HepG2 (cell line): Measurements from ENCODE around the gene YWHAB. TPM values are rescaled to one million over a fixed set of nuclear protein-coding genes. Genes with fewer than 3 reads are reported as not detected.

Experiments
- CBX2 ChIP-seq, 2 experiments: fragments of 200-600 bp in 1 of 2; sonication (generic); formaldehyde crosslinking in 1 of 2; IDR thresholded peaks; 2 replicates each; pipeline versions ENCODE4 v1.7.0 to v1.8.1; 2018 to 2022; ENCODE audit warnings: low read depth in 2 of 2, low read length in 1 of 2, mild to moderate bottlenecking in 1 of 2, missing genetic modification reagents in 1 of 2
- GPBP1L1 ChIP-seq: sonication (generic); formaldehyde crosslinking; IDR thresholded peaks from 2 replicates; pipeline ENCODE4 v1.5.0; 2020; ENCODE audit warnings: mild to moderate bottlenecking, missing genetic modification reagents
- THAP7 ChIP-seq: sonication (generic); formaldehyde crosslinking; IDR thresholded peaks from 2 replicates; pipeline ENCODE4 v1.8.1; 2023; ENCODE audit warnings: mild to moderate bottlenecking, missing genetic modification reagents
- ZBTB40 ChIP-seq, 2 experiments: fragments of 450-650 bp in 1 of 2; sonication (generic) in 1 of 2; formaldehyde crosslinking in 1 of 2; IDR thresholded peaks; 2 replicates each; pipeline versions ENCODE4 v1.6.1 to v1.8.0; 2016 to 2022; ENCODE audit warnings: antibody characterized with exemption in 1 of 2, mild to moderate bottlenecking in 1 of 2, missing genetic modification reagents in 1 of 2
- ZNF749 ChIP-seq: sonication (generic); formaldehyde crosslinking; IDR thresholded peaks from 2 replicates; pipeline ENCODE4 v1.8.0; 2022; ENCODE audit warnings: mild to moderate bottlenecking, missing genetic modification reagents, moderate library complexity, borderline replicate concordance
- polyA plus RNA-seq, 8 experiments: library from polyadenylated mRNA; depleted of rRNA in 3 of 8; stranded (reverse) in 7 of 8; unstranded in 1 of 8; fragments of >200 nt; fragmentation: Illumina TruSeq in 4 of 8; extraction: Trizol in 4 of 8; gene quantifications; 2 replicates each; pipeline versions ENCODE4 v1.2.1 to v1.2.3, GENCODE V29; 2011 to 2016; ENCODE audit warnings: low read depth in 4 of 8, missing spikeins in 1 of 8, mixed read lengths in 1 of 8; ENCODE audit not compliant: insufficient read depth in 1 of 8
- total RNA-seq, 5 experiments: library from RNA; depleted of rRNA; stranded (reverse); fragments of >200 nt; fragmentation: Illumina TruSeq; extraction: Trizol; gene quantifications; 2 replicates each; pipeline ENCODE4 v1.2.3, GENCODE V29; 2016; ENCODE audit warnings: low read depth in 1 of 5

The YWHAB gene
- total and polyA plus RNA-seq, 2 of the 13 experiments (the other 11 are each of a cell fraction or from before 2014, with no cell fraction given) = 77.2 to 121 TPM

GRCh38 chr20:44912189-44912588 lies 26.7 kb downstream of the YWHAB start (continued):
- no peak for TF ChIP-seq ZBTB40 (IDR thresholded peaks at IDR 0.05)
- no peak for TF ChIP-seq ZBTB40 (CRISPR knock-in tag; IDR thresholded peaks at IDR 0.05)
- TF ChIP-seq THAP7 (CRISPR knock-in tag) = no peak
- no peak for TF ChIP-seq ZNF749 (CRISPR knock-in tag)
- no peak for TF ChIP-seq CBX2 (IDR thresholded peaks at IDR 0.05; ENCODE audit: low read depth, low read length)
- TF ChIP-seq CBX2 (CRISPR knock-in tag; IDR thresholded peaks at IDR 0.05; ENCODE audit: low read depth) = no peak
- no peak for TF ChIP-seq GPBP1L1
